Gastroesophageal sphincter (tissue), 4 donors: ENCODE data around the gene SND1. TPM values are rescaled to one million over a fixed set of nuclear protein-coding genes. Genes with fewer than 3 reads are reported as not detected.

Source experiments
- ATAC-seq: fragments of 150-250 bp; one replicate; pipeline ENCODE4 v1.9.1; 2016; ENCODE audit warnings: mild to moderate bottlenecking, moderate library complexity
- H3K27ac ChIP-seq, 4 donors: fragments of 200-600 bp; sonication (generic) in 3 of 4; 1 replicate in 3 of 4; 2 replicates in 1 of 4; pipeline ENCODE4 v1.5.1; 2016 to 2019
- H3K27me3 ChIP-seq: fragments of 200-600 bp; sonication (generic); one replicate; pipeline ENCODE4 v1.5.1; 2019
- H3K36me3 ChIP-seq, 2 donors: fragments of 200-600 bp; sonication (generic); one replicate each; pipeline ENCODE4 v1.5.1; 2019; ENCODE audit warnings: control low read depth in 1 of 2
- H3K4me1 ChIP-seq, 3 donors: fragments of 200-600 bp; sonication (generic); 1 replicate in 2 of 3; 2 replicates in 1 of 3; pipeline ENCODE4 v1.5.1; 2016 to 2019; ENCODE audit warnings: control low read depth in 2 of 3
- H3K4me3 ChIP-seq, 2 donors: fragments of 200-600 bp; sonication (generic); one replicate each; pipeline ENCODE4 v1.5.1; 2019; ENCODE audit warnings: mild to moderate bottlenecking in 1 of 2, moderate library complexity in 1 of 2
- H3K9me3 ChIP-seq, 3 donors: fragments of 200-600 bp; sonication (generic); one replicate each; pipeline ENCODE4 v1.5.1; 2017 to 2019; ENCODE audit warnings: control low read depth in 2 of 3
- EP300 ChIP-seq: sonication (generic); formaldehyde crosslinking; IDR thresholded peaks from one replicate; pipeline ENCODE4 v1.6.1; 2017; ENCODE audit warnings: antibody characterized with exemption, mild to moderate bottlenecking
- POLR2A ChIP-seq, 2 donors: fragments of 450-650 bp; IDR thresholded peaks; one replicate each; pipeline ENCODE4 v1.6.1; 2017; ENCODE audit warnings: antibody characterized with exemption in 2 of 2, mild to moderate bottlenecking in 2 of 2, moderate library complexity in 1 of 2
- POLR2AphosphoS5 ChIP-seq: sonication (generic); formaldehyde crosslinking; IDR thresholded peaks from one replicate; pipeline ENCODE4 v1.6.1; 2017; ENCODE audit warnings: antibody characterized with exemption
- WGBS, 2 donors: methylation state at CpG; one replicate each; pipeline ENCODE4 v1.1.5; 2018; ENCODE audit warnings: low coverage in 1 of 2; 5-methylcytosine and 5-hydroxymethylcytosine counted together
- total RNA-seq, 4 donors: library from RNA; depleted of rRNA; stranded (reverse); fragments of >200 nt; gene quantifications; one replicate each; pipeline ENCODE4 v1.1.0, GENCODE V29; 2016
- TF ChIP-seq, protein P1 (sequence below), 4 experiments: fragments of 200-600 bp in 2 of 4; fragments of 450-650 bp in 2 of 4; sonication (generic) in 1 of 4; IDR thresholded peaks; one replicate each; pipeline ENCODE4 v1.5.1; 2017 to 2019; ENCODE audit warnings: antibody characterized with exemption in 4 of 4, mild to moderate bottlenecking in 2 of 4, moderate library complexity in 2 of 4

The SND1 gene
- total RNA-seq, 4 donors from 2014 or later: 97.1 to 119 (median 103) TPM

DNA sequence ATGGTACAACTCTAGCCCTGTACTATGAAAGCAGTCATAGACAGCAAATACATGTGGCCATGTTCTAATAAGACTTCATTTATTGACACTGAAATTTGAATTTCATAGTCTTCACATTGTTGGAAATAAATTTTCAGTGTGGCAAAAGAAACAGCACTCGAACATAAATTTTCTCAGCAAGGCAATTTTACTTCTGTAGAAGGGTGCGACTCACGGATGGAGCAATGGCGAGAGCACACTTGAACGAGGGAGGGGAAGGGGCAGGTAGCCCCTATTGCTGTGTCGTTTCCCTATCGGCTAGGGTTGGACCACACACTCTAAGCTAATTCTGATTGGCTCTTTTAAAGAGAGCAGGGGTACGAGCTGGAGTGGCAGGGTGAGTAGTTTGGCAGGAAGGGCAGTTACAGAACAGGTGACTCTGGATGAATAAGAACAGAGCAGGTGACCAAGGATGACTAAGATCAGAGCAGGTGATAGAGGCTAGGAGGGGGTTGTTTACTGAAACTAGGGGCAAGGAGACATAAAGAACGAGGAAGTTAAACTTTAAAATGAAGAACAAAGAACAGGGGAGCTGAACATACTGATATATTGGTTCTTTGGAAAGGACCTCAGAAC lies 327.2 kb downstream of the SND1 start:
- TF ChIP-seq POLR2A (IDR thresholded peaks at IDR 0.05) (no peak), EP300 (no peak), POLR2AphosphoS5 (no peak)
- TF ChIP-seq, protein P1, sequence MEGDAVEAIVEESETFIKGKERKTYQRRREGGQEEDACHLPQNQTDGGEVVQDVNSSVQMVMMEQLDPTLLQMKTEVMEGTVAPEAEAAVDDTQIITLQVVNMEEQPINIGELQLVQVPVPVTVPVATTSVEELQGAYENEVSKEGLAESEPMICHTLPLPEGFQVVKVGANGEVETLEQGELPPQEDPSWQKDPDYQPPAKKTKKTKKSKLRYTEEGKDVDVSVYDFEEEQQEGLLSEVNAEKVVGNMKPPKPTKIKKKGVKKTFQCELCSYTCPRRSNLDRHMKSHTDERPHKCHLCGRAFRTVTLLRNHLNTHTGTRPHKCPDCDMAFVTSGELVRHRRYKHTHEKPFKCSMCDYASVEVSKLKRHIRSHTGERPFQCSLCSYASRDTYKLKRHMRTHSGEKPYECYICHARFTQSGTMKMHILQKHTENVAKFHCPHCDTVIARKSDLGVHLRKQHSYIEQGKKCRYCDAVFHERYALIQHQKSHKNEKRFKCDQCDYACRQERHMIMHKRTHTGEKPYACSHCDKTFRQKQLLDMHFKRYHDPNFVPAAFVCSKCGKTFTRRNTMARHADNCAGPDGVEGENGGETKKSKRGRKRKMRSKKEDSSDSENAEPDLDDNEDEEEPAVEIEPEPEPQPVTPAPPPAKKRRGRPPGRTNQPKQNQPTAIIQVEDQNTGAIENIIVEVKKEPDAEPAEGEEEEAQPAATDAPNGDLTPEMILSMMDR (IDR thresholded peaks at IDR 0.05): no peak
- 91 to 100% methylated on average over 6 to 9 of the region's 9 CpGs for whole genome bisulfite sequencing, 2 donors
- Histone ChIP-seq H3K36me3 (no peaks in the 10 kb centered on the region), H3K27me3 (no peaks in the 10 kb centered on the region), H3K27ac (no peak overlapping the region), H3K4me3 (no peak overlapping the region), H3K9me3 (peaks cover 0 to 8% (median 0%) of the 10 kb centered on the region in 3 donors), H3K4me1 (peaks cover 0 to 4% (median 0%) of the 10 kb centered on the region in 3 donors)
- ATAC-seq: no peak

DNA sequence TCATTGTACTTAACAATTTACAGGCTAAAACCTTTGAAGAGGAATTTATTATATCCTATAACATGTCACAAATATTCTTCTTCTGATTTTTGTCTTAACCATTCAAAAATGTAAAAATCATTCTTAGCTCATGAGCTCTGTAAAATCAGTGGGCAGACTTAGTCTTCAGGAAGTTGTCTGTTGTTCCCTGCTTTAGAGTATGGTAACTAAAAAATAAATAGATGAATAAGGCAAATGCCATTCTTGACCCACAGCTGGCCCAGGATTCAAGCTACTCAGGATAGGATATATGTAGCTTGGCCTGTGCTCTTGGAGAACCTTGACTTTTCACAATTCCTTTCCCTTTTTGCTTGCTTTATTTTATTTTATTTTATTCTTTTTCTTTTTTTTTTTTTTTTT lies 327.7 kb downstream of the SND1 start:
- Histone ChIP-seq H3K27ac (no peak overlapping the region), H3K4me1 (peaks cover 0 to 4% (median 0%) of the 10 kb centered on the region in 3 donors), H3K4me3 (no peak overlapping the region), H3K27me3 (no peaks in the 10 kb centered on the region), H3K9me3 (peaks cover 0 to 8% (median 0%) of the 10 kb centered on the region in 3 donors), H3K36me3 (no peaks in the 10 kb centered on the region)
- no peak for ATAC-seq
- no peak for TF ChIP-seq EP300
- no peak for TF ChIP-seq POLR2AphosphoS5
- TF ChIP-seq POLR2A (IDR thresholded peaks at IDR 0.05): no peak
- TF ChIP-seq, protein P1 (IDR thresholded peaks at IDR 0.05): no peak

DNA sequence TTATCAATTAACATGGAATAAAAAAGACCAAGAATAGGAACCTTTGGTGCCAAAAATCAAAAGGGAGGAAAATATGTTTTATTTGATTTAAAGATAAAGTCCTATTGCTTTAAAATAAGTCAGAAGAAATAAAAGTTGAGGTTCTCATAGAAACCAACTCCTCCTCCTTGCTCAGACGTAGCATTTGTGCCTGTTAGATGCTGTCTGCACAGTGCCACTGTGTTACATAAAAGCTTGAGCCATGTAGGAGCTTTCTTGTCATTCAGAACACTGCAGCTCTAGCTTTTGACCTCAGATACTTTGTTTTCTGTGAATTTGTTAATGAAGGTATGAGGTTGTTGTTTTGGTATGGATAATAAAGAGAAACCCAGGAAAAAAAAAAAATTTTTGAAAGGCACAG lies 328.9 kb downstream of the SND1 start:
- Histone ChIP-seq H3K9me3 (peaks cover 0 to 8% (median 0%) of the 10 kb centered on the region in 3 donors), H3K27me3 (no peaks in the 10 kb centered on the region), H3K4me1 (peaks cover 0 to 4% (median 0%) of the 10 kb centered on the region in 3 donors), H3K4me3 (no peak overlapping the region), H3K36me3 (no peaks in the 10 kb centered on the region), H3K27ac (no peak overlapping the region)
- no peak for ATAC-seq
- WGBS, 2 donors: 86 to 92% methylated on average over 1 of the region's 1 CpG
- TF ChIP-seq POLR2AphosphoS5 (no peak), POLR2A (IDR thresholded peaks at IDR 0.05) (no peak)
- TF ChIP-seq, protein P1 (IDR thresholded peaks at IDR 0.05): no peak

DNA sequence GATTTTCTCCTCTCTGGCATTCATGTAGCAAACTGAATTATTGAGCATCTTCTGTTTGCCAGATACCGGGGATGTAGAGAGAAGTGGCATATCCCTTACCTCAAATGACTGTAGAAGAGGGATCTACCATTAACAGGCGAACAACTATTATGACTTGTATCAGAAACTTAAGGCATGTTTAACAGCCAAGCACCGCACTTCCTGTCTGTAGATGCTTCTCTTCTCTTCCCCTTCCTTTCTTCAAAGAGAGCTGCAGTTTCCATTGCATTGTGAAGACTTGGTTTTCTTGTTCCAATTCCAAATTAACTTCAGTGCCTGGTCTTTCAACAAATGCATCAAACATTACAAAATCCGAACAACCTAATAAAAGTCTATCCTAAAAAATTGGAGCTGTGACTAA lies 330.0 kb downstream of the SND1 start:
- ATAC-seq: no peak
- no peaks in the 10 kb centered on the region for H3K27me3 ChIP-seq
- no peak overlapping the region for H3K4me3 ChIP-seq
- H3K4me1 ChIP-seq: peaks cover 0 to 4% (median 0%) of the 10 kb centered on the region in 3 donors
- 93 to 100% methylated on average over 3 to 4 of the region's 4 CpGs for WGBS, 2 donors
- TF ChIP-seq POLR2AphosphoS5 (no peak), POLR2A (IDR thresholded peaks at IDR 0.05) (no peak), EP300 (no peak)
- TF ChIP-seq, protein P1 (IDR thresholded peaks at IDR 0.05): no peak
- no peaks in the 10 kb centered on the region for H3K36me3 ChIP-seq
- H3K9me3 ChIP-seq: peaks cover 0 to 8% (median 0%) of the 10 kb centered on the region in 3 donors
- no peak overlapping the region for H3K27ac ChIP-seq

DNA sequence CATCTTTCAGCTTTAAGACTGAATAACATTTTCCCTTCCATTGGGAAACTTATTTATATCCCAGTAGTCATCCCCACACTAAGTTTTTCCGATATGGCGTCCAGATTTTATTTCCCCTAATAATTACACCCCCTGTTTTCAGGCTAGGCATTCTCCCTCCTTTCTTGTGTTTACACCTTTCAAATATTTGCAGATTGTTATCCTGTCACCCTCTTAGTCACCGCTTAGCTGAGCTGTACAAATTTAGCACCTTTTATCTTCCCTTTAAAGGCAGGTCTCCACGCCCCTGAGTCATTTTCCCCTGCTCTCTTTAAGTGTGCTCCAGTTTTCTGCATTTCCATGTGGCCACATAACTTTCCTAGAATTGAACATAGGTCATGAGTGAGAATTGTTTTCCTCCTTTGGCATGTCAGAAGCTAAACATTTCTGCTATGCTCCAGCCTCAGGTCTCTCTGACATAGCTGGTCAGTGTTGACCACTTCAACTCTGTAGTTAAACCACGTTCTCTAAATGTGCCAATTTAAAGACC lies 331.9 kb downstream of the SND1 start:
- no peak for ATAC-seq
- Histone ChIP-seq H3K4me3 (no peak overlapping the region), H3K27me3 (no peaks in the 10 kb centered on the region), H3K27ac (no peak overlapping the region), H3K4me1 (peaks cover 0 to 9% (median 0%) of the 10 kb centered on the region in 3 donors), H3K9me3 (peaks cover 0 to 5% (median 0%) of the 10 kb centered on the region in 3 donors), H3K36me3 (no peaks in the 10 kb centered on the region)
- WGBS, 2 donors: 41 to 42% methylated on average over 4 to 5 of the region's 5 CpGs
- TF ChIP-seq EP300 (no peak), POLR2A (IDR thresholded peaks at IDR 0.05) (no peak), POLR2AphosphoS5 (no peak)
- TF ChIP-seq, protein P1 (IDR thresholded peaks at IDR 0.05): no peak
